ENCODE results near the gene GOLGA6L7.
"Not testable (repeated sequence)": the region's sequence is repeated elsewhere in the genome, so short reads cannot be mapped to it uniquely, and the experiment has no call there.

Gene GOLGA6L7

DNA sequence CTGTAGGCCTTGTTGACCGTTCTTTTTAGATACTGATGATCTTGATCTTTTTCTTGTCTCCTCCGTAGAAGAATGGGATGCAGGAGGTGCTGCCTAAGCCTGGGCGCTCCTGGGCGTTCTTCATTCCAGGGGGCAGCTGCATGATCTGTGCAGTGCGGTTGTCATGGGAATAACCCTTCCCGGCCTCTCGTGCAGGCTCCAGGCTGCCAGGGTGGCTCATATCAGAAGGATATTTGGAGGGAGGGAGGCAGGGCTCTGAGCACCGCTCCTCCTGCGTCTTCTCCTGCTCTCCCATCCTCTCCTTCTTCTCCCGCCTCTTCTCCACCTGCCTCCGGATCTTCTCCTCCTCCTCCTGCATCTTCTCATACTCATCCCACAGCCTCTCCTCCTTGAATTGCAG is 6.2 kb downstream of the GOLGA6L7 start:
- not testable (repeated sequence) for DNase-seq

DNA sequence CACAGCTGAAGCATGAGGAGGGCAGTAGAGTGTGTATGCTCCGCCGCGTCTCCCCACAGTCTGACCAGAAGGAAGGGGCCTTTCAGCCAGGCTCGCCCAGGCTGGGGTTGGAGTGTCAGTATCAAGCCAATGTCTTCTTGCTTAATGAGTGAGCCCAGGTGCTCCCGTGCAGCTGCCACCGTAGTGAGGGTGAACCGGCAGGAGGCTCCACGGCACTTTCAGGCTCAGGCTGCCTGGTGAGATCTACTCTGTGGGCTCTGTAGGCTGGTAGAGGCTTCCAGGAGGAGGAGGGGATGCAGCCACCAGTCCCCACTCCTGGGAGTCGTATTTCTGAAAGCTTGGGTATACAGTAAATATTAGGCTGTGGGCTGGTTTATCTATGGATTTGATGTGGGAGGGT is 8.2 kb downstream of the GOLGA6L7 start:
- not testable (repeated sequence) for DNase-seq

DNA sequence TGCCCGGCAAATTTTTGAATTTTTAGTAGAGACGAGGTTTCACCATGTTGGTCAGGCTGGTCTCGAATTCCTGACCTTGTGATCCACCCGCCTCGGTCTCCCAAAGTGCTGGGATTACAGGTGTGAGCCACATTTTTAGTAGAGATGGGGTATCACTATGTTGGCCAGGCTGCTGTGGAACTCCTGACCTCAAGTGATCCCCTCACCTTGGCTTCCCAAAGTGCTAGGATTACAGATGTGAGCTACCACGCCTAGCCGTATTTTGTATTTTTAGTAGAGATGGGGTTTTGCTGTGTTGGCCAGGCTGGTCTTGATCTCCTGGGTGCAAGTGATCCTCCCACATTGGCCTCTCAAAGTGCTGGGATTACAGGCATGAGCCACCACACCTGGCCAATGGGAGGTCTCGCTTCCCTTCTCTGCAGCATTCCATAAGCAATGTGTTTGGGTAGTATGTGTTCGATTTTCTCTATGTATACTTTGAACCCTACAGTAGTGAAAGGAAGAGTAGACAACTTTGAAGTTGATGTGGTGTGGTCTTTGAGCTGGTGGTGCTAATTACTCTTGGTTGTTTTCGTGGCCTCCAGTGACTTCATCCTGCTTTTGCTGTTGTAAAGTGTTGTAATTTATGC is 13.4 kb downstream of the GOLGA6L7 start:
- not testable (repeated sequence) for DNase-seq

DNA sequence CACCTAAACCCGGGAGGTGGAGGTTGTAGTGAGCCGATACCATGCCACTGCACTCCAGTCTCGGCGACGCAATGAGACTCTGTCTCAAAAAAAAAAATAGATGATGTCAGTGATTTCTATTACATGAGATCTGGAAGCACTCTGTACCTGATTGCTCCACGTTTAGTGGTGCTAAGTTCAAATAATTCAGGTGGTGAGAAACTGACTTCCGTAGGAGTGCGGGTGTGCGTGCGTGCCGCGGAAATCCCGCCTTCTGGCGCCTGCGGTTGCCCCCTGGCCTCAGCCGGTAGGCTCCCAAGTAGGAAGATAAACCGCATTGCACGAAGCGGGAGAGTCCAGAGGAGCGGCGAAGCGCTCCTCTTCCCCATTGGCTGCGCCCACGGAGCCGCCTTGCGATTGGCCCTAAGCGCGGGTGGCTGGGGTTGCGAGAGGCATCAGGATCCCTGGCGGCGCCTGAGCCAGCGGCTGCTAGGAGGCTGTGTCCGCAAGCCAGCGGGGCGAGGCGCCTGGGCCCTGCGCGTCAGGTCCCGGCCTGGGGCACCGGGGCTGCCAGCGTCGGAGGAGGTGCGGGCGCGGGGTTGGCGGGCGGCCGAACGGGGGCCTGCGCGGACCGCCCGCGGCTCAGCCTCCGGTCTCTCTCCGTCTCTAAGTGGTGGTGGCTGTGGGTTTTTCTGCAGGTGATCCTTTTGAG is 16.4 kb downstream of the GOLGA6L7 start:
- DNase-seq = not testable (repeated sequence)

DNA sequence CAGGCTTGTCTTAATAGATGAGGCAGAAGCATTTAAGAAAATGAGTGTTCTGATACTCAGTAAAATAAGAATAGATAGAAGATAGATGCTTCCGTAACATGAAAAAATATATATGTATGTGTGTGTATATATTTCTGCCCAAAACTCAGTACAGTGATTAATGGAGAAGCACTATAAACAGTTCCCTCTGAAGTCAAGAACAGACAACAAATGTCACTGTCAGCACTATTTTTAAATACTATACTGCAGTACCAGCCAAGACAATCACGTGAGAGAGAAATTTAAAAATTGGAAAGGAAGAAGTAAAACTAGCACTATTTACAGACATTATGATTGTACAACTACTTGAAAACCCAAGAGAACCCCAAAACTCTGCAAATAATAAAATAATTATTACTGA is 27.0 kb downstream of the GOLGA6L7 start:
- DNase-seq = not testable (repeated sequence)

DNA sequence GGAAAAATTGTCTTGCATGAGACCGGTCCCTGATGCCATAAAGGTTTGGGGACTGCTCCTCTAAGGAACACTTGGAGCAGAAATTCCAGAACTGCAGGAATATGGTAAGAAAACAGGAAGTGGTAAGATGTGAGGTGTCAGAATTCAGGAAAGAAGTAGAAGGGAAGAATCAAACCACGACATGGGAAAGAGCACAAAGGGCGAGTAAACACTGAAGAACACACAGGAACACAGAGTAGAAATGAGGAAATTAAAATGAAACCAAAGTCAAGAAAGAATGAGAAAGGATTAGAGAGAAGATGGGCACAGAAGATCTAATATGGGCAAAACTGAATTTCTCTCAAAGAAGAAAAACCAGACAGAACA is 28.5 kb downstream of the GOLGA6L7 start:
- DNase-seq = not testable (repeated sequence)

DNA sequence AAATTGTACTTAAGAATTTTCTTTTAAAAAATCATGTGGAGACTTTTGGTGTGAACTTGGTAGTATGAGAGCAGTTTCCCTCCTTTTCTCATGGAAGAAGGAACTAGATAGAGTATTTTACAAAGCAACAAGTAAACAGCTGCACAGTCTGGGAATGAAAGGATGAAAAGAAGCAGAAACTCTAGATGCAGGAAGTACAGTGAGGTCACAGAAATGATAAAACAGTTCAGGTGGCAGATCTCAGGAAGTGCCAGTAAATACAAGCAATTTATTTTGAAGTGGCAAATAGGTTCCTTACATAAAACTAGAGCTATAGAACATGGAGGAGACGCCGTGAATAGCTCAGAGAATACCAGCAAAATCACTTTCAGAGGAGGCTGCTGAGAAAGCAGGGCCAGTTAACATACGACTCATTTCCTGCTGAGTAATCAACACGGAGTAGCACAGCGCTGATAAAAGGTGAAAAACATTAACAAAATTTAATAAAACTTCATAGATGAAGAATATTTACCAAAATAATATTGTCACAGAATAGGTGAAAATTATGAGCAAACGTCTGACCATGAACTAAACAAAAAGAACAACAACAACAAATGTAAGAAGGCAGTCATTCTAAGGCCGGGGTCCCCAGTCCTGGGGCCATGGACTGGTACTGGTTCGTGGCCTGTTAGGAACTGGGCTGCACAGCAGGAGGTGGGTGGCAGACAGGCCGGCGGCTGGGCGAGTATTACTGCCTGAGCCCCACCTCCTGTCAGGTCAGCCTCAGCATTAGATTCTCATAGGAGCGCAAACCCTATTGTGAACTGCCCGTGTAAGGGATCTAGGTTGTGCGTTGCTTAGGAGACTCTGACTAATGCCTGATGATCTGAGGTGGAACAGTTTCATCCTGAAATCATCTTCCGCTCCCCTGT is 29.2 kb downstream of the GOLGA6L7 start:
- not testable (repeated sequence) for DNase-seq

DNA sequence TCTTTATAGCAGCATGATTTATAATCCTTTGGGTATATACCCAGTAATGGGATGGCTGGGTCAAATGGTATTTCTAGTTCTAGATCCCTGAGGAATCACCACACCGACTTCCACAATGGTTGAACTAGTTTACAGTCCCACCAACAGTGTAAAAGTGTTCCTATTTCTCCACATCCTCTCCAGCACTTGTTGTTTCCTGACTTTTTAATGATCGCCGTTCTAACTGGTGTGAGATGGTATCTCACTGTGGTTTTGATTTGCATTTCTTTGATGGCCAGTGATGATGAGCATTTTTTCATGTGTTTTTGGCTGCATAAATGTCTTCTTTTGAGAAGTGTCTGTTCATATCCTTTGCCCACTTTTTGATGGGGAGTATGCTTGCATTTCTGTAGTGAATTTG is 30.3 kb downstream of the GOLGA6L7 start:
- DNase-seq = not testable (repeated sequence)

DNA sequence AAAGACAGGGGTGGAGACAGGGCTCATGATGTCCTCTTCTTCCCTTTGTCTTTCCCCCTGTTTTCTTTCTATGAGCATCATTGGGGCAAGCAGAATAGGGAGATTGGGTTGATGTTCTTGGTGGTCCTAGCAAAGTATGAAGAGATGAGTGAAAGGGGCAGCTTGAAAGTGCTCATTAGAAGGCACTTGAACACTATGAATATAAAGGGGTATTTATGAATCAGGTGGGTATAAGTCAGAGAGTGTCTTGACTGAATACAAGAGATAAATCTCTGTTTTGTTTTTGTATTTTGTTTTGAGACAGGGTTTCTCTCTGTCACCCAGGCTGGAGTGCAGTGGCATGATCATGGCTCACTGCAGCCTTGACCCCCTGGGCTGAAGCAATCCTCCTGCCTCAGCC is 34.4 kb downstream of the GOLGA6L7 start:
- DNase-seq = not testable (repeated sequence)

DNA sequence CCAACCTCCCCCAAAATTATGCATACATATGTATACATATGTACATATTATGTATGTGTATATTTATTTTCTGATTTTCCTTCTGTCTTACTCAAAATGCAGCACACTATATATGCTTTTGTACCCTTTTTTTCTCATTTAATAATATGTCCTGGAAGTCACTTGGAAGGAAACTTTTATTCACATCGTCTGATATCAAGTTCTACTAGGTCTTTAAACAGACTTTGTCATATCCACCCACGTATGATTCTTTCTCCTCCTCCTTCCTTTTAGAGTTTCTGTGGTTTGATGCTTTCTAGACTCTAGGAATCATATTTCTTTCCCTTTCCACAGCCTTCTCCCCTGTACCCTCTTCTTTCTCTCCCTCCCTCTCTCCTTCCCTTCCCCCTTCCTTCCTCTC is 35.1 kb downstream of the GOLGA6L7 start:
- not testable (repeated sequence) for DNase-seq

DNA sequence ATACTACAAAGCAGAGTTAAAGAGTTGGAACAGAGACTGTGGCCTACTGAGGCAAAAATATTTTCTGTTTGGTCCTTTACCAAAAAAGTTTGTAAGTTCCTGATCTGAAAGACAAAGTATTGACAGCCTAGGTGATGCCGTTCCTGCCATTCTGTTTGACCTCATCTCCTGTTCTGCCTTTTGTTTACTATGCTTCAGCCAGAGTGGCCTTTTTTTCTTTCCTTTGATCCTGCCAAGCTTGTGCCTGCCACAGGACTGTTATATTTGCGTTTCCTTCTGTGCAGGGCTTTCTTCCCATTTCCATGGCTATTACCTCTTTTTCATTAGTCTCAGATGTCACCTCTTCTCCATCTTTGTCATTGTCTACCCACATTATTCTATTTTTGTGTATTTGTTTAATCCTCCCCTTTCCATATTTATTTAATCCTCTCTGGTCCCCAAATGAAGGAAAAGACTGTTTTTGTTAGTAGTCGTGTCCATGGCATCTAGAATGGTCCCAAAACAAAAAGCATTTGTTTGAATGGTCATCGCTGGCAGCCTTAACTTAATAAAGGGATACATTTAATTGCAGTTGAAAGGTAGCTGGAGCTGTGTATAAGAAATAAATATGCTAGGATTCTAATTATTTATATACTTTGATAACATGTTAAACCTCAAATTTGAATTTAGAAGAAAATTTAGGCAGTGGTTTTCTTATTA is 36.4 kb downstream of the GOLGA6L7 start:
- not testable (repeated sequence) for DNase-seq

DNA sequence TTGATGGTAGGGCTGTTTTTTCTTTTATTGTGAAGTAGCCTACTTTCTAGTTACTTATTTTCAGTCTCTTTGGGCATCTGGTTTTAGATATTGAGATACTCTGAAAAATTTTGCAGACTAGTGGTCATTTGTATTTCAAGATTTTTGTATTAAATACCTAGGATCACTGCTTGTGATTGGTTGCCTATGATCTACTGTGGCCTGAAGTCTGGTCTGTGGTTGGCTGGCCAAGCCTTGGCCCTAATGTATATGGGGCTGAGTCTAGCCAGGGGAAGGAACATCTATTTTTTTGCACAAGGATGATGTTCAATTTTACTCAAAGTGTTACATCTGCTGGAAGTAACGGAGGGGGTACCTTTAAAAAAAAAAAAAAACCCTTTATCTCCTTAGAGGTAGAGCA is 38.0 kb downstream of the GOLGA6L7 start:
- DNase-seq = not testable (repeated sequence)

DNA sequence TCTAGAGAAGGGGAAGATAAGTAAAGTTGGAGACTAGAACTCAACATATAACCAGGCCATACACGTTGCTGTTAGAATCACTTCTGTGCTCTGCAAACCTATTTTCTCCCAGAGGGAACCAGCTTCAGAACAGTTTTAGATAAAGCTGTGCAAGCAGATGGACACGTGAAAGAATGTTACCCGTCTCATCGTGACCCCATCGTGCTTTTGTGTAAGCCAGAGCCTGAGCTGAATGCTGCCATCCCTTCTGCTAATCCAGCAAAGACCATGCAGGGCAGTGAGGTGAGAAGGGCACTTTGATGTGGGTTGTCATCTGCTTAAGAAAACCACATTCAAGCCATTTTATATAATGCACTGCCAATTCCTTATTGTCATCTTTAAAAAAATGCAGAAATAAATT is 40.3 kb downstream of the GOLGA6L7 start:
- not testable (repeated sequence) for DNase-seq

DNA sequence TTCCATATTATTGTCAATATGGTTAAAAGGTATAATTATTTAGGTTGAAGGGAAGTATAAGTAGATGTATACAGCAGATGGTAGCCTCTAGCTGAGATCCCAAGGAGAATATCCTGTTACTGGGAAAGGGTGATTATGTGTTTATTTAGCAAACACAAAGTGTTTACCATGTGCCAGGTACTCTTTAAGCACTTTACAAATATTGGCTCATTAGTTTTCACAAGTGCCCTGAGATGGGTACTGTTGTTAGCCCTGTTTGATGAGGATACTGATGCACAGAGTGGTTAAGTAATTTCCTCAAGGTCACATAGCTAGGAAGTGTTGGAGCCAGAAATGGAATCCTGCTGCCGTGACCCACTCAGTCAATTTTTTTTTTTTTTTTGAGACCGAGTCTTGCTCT is 48.1 kb downstream of the GOLGA6L7 start:
- not testable (repeated sequence) for DNase-seq

DNA sequence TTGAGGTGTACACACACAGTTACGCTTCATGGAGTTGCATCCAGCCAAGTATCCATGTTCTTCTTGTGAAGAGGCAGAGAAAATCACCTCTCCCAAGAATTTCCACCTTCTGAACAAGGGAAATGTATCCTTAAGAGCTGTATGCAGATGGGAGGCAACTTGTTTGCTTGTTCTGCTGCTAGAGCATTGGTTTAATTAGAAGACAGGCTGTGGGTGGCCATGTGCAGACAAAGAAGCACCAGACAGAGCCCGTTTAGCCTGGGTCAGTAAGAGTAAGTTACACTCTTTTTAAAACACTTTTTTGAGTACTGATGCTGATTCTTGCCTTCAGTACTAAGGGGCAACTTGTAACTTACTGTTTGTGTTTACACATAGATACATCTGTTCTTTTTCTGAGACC is 50.2 kb downstream of the GOLGA6L7 start:
- DNase-seq = not testable (repeated sequence)

DNA sequence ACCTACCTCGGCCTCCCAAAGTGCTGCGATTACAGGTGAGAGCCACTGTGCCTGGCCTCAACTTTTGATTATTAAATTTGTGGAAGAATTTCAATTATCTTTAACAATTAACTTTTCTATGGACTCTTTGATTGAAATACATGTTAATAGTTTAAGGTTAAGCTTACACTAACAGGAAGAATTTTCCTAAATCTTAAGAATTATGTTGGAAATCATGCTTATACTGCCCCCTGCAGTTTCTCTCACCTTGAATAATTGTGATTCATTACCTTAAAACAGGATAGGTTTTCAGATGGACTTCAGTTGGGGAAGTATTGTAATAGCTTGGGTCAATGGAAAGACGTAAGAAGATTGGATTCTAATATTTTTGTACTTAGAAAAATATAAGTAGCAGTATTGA is 54.2 kb downstream of the GOLGA6L7 start:
- DNase-seq = not testable (repeated sequence)
